GM10266 (cell line): ENCODE measurements around the gene MAN1C1.
"Not testable (repeated sequence)": the region's sequence is repeated elsewhere in the genome, so short reads cannot be mapped to it uniquely, and the experiment has no call there.

ENCODE experiments used
- DNase-seq: peaks from one replicate; pipeline ENCODE4 v3.0.0; 2012; ENCODE audit errors: extremely low spot score
- CTCF ChIP-seq: IDR thresholded peaks from 2 replicates; pipeline ENCODE4 v1.5.1; 2012; ENCODE audit warnings: mild to moderate bottlenecking, low read depth; ENCODE audit not compliant: control insufficient read depth, insufficient read depth; ENCODE audit errors: missing control alignments

Gene MAN1C1

DNA sequence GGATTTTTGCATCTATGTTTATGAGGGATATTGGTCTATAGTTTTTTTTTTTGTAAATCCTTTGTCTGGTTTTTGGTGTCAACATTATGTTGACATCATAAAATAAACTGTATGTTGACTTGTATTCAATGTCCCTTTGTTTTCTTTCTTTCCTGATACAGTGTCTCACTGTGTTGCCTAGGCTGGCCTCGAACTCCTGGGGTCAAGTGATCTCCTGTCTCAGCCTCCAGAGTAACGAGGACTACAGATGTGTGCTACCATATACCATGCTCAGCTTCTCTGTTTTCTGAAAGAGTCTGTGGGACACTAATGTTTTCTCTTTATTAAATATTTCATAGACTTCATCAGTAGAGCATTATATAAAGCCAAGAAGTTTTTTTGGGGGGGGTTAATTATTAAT lies 18.3 kb downstream of the MAN1C1 start:
- TF ChIP-seq CTCF = no peak
- no peak for DNase-seq

DNA sequence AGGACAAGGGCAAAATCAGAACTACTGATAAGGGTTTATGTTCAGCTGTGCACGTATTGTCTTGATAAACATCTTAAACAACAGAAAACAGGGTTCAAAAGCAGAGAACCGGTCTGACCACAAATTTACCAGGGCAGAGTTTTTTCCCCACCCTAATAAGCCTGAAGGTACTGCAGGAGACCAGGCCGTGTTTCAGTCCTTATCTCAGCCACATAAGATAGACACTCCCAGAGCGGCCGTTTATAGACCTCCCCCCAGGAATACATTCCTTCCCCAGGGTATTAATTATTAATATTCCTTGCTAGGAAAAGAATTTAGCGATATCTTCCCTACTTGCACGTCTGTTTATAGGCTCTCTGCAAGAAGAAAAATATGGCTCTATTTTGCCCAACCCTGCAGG lies 19.6 kb downstream of the MAN1C1 start:
- not testable (repeated sequence) for DNase-seq

- no peak for TF ChIP-seq CTCF
- DNase-seq = no peak
Measured at GRCh38 chr1:25640646-25641328, 24.2 kb downstream of the MAN1C1 start.

DNA sequence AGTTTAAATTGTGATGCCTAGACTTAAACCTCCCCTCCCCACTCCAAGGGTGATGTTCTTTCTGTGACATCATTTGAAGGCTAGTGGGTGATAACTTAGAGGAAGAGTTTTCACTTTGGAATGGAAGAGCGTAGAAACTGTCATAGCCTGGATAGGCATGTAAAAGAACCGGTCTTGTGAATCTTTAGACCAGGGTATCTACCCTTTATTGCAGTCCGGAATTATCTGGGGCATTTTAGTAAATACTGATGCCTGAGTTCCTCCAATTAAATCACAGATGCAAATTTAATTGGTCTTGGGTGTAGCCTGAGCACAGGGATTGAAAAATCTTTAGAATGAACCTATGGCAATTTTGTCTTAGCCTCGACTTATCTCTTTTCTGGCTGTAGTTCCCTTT lies 24.7 kb downstream of the MAN1C1 start:
- DNase-seq = no peak
- TF ChIP-seq CTCF = no peak

GRCh38 chr1:25641931-25642573 lies 25.5 kb downstream of the MAN1C1 start:
- TF ChIP-seq CTCF = no peak
- no peak for DNase-seq

- TF ChIP-seq CTCF = no peak
Measured at GRCh38 chr1:25642574-25643108, 26.1 kb downstream of the MAN1C1 start.

GRCh38 chr1:25643929-25644328 lies 27.3 kb downstream of the MAN1C1 start:
- no peak for DNase-seq

More at GRCh38 chr1:25642574-25643108, 26.1 kb downstream of the MAN1C1 start:
- peak; percentile 50 for DNase-seq

More at GRCh38 chr1:25643929-25644328, 27.3 kb downstream of the MAN1C1 start:
- TF ChIP-seq CTCF = no peak
